Natural killer cell (primary cell): ENCODE data around the gene PIGU. TPM values are rescaled to one million over a fixed set of nuclear protein-coding genes. Genes with fewer than 3 reads are reported as not detected.
A peak's percentile ranks its signal among the peaks of the same experiment; 100 is the strongest.

Experiments used
- ATAC-seq, 3 donors: fragments of 150-1000 bp in 2 of 3; fragments of 200-7000 bp in 1 of 3; cut with Tn5 transposase; 1 replicate in 1 of 3; 2 replicates in 2 of 3; pipeline ENCODE4 v1.10.0; 2021; ENCODE audit warnings: mild to moderate bottlenecking in 2 of 3, moderate library complexity in 2 of 3
- DNase-seq, 2 donors: peaks; one replicate each; pipeline versions ENCODE4 v3.0.0 to v3.0.0-alpha.2; 2013 to 2021; ENCODE audit warnings: mixed read lengths in 1 of 2
- H3K27ac ChIP-seq: one replicate; pipeline ENCODE4 v1.5.1; 2013; ENCODE audit warnings: mild to moderate bottlenecking, low read length
- H3K27me3 ChIP-seq: one replicate; pipeline ENCODE4 v1.6.1; 2013; ENCODE audit warnings: low read length; ENCODE audit not compliant: control insufficient read depth, insufficient read depth
- H3K36me3 ChIP-seq: one replicate; pipeline ENCODE4 v1.6.1; 2013; ENCODE audit warnings: low read length; ENCODE audit not compliant: control insufficient read depth, insufficient read depth
- H3K4me1 ChIP-seq: one replicate; pipeline ENCODE4 v1.6.1; 2013; ENCODE audit warnings: low read length; ENCODE audit not compliant: control insufficient read depth, insufficient read depth
- H3K4me3 ChIP-seq: one replicate; pipeline ENCODE4 v1.5.1; 2013; ENCODE audit warnings: low read length
- H3K9me3 ChIP-seq: one replicate; pipeline ENCODE4 v1.6.1; 2013; ENCODE audit warnings: low read length; ENCODE audit not compliant: control insufficient read depth, insufficient read depth
- H3K27ac Mint-ChIP-seq, 2 donors: one replicate each; pipeline ENCODE4 v1.8.0; 2022; ENCODE audit warnings: mild to moderate bottlenecking in 2 of 2, mixed read lengths in 2 of 2, moderate library complexity in 1 of 2
- H3K27me3 Mint-ChIP-seq, 2 donors: one replicate each; pipeline ENCODE4 v1.8.0; 2022; ENCODE audit warnings: low read depth in 2 of 2, mixed read lengths in 2 of 2
- H3K36me3 Mint-ChIP-seq: one replicate; pipeline ENCODE4 v1.8.0; 2022; ENCODE audit warnings: mixed read lengths
- H3K4me1 Mint-ChIP-seq, 2 donors: one replicate each; pipeline ENCODE4 v1.8.0; 2022; ENCODE audit warnings: mixed read lengths in 2 of 2
- H3K4me3 Mint-ChIP-seq: one replicate; pipeline ENCODE4 v1.8.0; 2022; ENCODE audit warnings: mild to moderate bottlenecking, moderate library complexity, mixed read lengths
- H3K9me3 Mint-ChIP-seq, 2 donors: one replicate each; pipeline ENCODE4 v1.8.0; 2022; ENCODE audit warnings: mixed read lengths in 2 of 2
- CTCF ChIP-seq: fragments of 200-600 bp; IDR thresholded peaks from one replicate; pipeline ENCODE4 v1.8.0; 2022; ENCODE audit warnings: antibody characterized with exemption
- WGBS: methylation state at CpG from one replicate; pipeline ENCODE4 v1.1.7; 2013; ENCODE audit warnings: missing lambda C conversion rate; ENCODE audit not compliant: insufficient coverage; 5-methylcytosine and 5-hydroxymethylcytosine counted together
- intact Hi-C: fragments of 100-400 bp; cut with micrococcal nuclease; formaldehyde crosslinking; loops from one replicate; pipeline ENCODE4 v1.14.2; 2022
- total RNA-seq, 4 donors: library from RNA; stranded (reverse); fragments of 120-200 nt in 1 of 4; gene quantifications; one replicate each; pipeline versions ENCODE4 v1.2.3 to v1.2.4, GENCODE V29; 2013 to 2022

The PIGU gene
- total RNA-seq, 3 donors from 2014 or later (not counting 1 experiment from before 2014, with no cell fraction given) = 7.0 to 11.1 (median 8.2) TPM

- Mint-ChIP-seq H3K27me3 (no peaks in the 10 kb centered on the region), H3K36me3 (no peaks in the 10 kb centered on the region), H3K27ac (no peak overlapping the region), H3K9me3 (no peaks in the 10 kb centered on the region), H3K4me3 (no peak overlapping the region), H3K4me1 (no peaks in the 10 kb centered on the region)
- TF ChIP-seq CTCF = no peak
- ATAC-seq = no peak
- Histone ChIP-seq H3K4me1 (no peaks in the 10 kb centered on the region), H3K9me3 (no peaks in the 10 kb centered on the region), H3K27ac (no peak overlapping the region), H3K27me3 (no peaks in the 10 kb centered on the region), H3K36me3 (no peaks in the 10 kb centered on the region), H3K4me3 (no peak overlapping the region)
- intact Hi-C loops = no loop called here
- DNase-seq = no peak
- WGBS = 100% methylated on average over 3 of the region's 3 CpGs
Observed at GRCh38 chr20:34683667-34684066, 6.8 kb upstream of the PIGU start.

DNA sequence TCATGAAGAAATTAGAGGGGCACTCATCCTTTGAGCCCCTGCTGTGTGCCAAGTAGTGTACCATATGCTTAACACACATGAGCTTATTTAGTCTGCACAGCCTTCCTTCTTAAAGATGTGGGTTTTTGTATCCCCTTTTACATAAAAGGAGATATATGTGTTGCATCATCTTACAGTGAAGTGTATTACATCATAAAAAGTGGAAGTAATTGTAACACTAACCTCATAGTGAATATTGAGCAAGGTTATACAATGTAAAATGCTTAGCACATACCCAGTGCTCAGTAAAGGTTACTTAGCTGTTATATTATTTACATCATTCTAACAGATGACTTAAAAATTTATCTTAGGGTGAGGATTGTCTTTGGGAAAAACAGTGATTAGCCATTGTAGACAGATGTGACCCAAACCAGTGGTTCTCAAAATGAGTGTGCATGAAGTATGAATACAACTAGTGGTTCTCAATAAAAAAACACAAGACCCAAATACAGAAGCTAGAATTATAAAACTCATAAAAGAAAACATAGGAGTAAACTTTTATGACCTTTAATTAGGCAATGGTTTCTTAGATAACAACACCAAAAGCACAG, 3.8 kb upstream of the PIGU start:
- DNase-seq = no peak
- H3K27me3 Mint-ChIP-seq = no peaks in the 10 kb centered on the region
- Histone ChIP-seq H3K9me3 (no peaks in the 10 kb centered on the region), H3K27me3 (no peaks in the 10 kb centered on the region), H3K36me3 (no peaks in the 10 kb centered on the region), H3K4me1 (peaks cover 9% of the 10 kb centered on the region), H3K27ac (no peak overlapping the region), H3K4me3 (no peak overlapping the region)
- H3K4me1 Mint-ChIP-seq = peaks cover 12 to 13% of the 10 kb centered on the region in 2 donors
- intact Hi-C loops = no loop called here
- no peak overlapping the region for H3K4me3 Mint-ChIP-seq
- no peak overlapping the region for H3K27ac Mint-ChIP-seq
- ATAC-seq = no peak
- H3K36me3 Mint-ChIP-seq = no peaks in the 10 kb centered on the region
- H3K9me3 Mint-ChIP-seq = no peaks in the 10 kb centered on the region
- TF ChIP-seq CTCF = no peak

- Mint-ChIP-seq H3K4me1 (peaks cover 15 to 16% of the 10 kb centered on the region in 2 donors), H3K27me3 (no peaks in the 10 kb centered on the region), H3K36me3 (no peaks in the 10 kb centered on the region), H3K27ac (peak overlapping the region; percentile 85 to 90), H3K4me3 (peak overlapping the region; percentile 95), H3K9me3 (no peaks in the 10 kb centered on the region)
- no peak for DNase-seq
- no peak for ATAC-seq
- no peak for TF ChIP-seq CTCF
- no peaks in the 10 kb centered on the region for H3K9me3 ChIP-seq
- no peaks in the 10 kb centered on the region for H3K36me3 ChIP-seq
- H3K27ac ChIP-seq = peak overlapping the region; percentile 79
- peak overlapping the region; percentile 93 for H3K4me3 ChIP-seq
- H3K27me3 ChIP-seq = no peaks in the 10 kb centered on the region
- intact Hi-C loops = loop anchor here (2.0 kb wide), 1 partner anchor 33 kb away; no protein-coding TSS in a partner anchor
- peaks cover 9% of the 10 kb centered on the region for H3K4me1 ChIP-seq
- WGBS = 2% methylated on average over 13 of the region's 14 CpGs
Observed at GRCh38 chr20:34675993-34676641, 775 bp downstream of the PIGU start.
